Astrocyte of the spinal cord (primary cell): ENCODE results near the gene KLHL22.

Source experiments
- DNase-seq: peaks from one replicate; pipeline ENCODE4 v3.0.0; 2011; ENCODE audit warnings: low read depth, low spot score
- H3K4me3 ChIP-seq: 2 replicates; pipeline ENCODE4 v1.5.1; 2011; ENCODE audit warnings: low read depth, mild to moderate bottlenecking, low read length, moderate library complexity
- in situ Hi-C: cut with HindIII; loops from 2 replicates; pipeline ENCODE4 v1.10.0; 2017; ENCODE audit warnings: low sequenced_read_pairs
- TF ChIP-seq, protein P1 (sequence below): IDR thresholded peaks from 2 replicates; pipeline ENCODE4 v1.5.1; 2012; ENCODE audit warnings: low read depth, mild to moderate bottlenecking, low read length, inconsistent platforms

Gene KLHL22

DNA sequence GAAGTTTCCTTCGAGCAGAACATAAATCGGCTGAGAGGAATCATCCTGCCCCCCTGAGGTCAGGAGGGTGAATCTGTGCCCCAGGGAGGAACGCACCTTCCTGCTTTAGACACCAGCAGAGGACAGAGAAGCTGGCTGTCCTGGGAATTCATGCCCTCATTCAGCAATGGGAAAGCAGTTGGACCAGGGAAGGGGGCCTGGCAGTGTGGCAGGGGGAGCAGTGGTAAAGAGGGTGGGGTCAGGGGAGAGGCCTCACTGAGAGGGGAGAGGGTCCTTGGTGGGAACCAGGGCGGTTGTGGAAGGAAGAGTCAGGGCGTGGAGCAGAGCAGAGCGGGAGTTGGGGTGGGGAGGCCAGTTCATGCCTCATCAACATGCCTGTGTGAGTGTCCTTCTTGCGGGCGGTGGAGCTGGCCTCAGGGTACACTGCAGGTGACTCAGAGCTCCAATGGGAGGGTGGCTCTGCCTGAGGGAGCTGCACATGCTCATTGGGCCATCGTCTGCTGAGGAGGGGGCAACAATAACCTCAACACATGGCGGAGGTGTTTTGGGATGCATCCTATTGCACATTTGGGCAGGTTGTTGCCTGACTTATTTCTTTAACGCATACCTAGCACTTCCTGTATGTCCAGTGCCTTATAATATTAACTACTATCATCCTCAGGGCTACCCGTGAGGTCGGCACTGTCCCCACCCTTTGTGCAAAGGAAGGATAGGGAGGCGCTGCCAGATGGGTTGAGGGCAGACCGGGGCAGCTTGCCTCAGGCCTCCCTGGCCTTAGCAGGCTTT, 35.0 kb upstream of the KLHL22 start:
- DNase-seq, result peak; percentile 72
- H3K4me3 ChIP-seq, result no peak overlapping the region
- TF ChIP-seq, protein P1, sequence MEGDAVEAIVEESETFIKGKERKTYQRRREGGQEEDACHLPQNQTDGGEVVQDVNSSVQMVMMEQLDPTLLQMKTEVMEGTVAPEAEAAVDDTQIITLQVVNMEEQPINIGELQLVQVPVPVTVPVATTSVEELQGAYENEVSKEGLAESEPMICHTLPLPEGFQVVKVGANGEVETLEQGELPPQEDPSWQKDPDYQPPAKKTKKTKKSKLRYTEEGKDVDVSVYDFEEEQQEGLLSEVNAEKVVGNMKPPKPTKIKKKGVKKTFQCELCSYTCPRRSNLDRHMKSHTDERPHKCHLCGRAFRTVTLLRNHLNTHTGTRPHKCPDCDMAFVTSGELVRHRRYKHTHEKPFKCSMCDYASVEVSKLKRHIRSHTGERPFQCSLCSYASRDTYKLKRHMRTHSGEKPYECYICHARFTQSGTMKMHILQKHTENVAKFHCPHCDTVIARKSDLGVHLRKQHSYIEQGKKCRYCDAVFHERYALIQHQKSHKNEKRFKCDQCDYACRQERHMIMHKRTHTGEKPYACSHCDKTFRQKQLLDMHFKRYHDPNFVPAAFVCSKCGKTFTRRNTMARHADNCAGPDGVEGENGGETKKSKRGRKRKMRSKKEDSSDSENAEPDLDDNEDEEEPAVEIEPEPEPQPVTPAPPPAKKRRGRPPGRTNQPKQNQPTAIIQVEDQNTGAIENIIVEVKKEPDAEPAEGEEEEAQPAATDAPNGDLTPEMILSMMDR, result no peak
- in situ Hi-C loops, result no loop called here

DNA sequence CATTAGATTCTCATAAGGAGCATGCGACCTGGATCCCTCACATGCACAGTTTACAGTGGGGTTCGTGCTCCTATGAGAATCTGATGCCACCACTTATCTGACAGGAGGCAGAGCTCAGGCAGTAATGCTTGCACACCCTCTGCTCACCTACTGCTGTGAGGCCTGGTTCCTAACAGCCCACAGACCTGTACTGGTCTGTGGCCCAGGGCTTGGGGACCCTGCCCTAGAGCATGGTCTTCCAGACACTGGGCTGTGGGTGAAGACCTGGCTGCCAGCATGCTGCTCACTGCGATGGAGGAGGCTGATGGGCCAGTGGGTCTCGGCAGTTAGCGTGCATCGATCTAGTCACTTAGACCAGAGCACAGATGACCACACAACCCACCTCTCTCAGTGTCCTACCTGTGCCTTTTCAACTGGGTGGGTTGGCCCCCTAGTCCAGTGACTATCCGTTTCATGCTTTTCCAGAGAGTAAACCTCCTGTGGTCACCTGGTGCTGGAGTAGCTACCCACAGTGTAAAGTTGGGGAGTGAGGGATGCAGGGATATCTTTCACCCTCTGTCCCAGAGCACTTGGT, 32.9 kb upstream of the KLHL22 start:
- no peak overlapping the region for H3K4me3 ChIP-seq
- TF ChIP-seq, protein P1, result no peak
- in situ Hi-C loops, result no loop called here
- DNase-seq, result no peak

DNA sequence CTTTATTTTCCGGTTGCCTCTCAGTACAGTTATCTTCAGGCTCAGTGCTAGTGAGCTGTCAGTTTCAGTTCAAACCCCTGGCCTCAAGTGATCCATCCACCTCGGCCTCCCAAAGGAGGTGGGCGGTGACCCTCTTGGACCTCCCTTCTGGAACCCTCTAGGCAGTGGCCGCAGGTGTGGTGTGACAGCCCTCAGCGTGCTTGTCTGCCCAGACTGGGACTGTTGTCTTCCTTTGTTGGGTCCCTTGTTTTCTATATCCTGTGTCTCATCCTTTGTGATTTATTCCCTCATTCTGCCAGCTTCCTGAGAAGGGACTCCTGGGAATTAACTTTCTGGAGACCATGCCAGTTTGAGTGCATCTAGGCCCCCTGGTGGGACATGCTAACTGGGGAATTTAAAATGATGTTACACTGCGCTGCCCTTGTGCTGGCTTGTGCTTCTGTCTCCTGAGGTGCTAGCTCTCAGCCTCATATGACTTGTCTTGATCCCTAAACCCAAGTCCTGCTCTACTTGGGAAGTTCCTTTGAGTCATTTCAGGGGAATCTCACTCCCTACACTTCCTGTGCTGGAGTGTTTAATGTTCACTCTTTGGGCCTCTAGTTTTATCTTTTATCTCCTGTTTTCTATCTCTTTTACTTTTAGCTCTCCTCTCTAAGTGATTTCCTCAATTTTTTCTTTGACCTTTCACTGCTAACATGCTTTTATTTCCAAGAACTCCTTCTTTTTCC, 31.2 kb upstream of the KLHL22 start:
- TF ChIP-seq, protein P1, result peak; percentile 7
- peak; percentile 70 for DNase-seq
- no peak overlapping the region for H3K4me3 ChIP-seq
- in situ Hi-C loops, result no loop called here

DNA sequence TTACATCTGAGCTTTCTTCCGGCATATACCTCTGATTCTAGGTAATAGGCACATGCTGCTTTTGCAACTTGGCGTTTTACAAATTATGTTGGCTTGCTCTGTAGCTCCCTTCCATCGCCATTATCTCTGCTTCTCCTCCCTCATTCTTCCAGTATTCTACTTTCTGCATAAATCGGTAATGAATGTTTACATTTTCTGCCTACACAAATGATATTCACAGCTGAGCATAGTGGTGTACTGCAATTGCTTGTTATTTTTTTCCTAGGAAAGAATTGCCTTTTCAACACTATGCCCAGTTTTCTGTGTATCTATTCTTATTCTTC, 30.7 kb upstream of the KLHL22 start:
- in situ Hi-C loops, result no loop called here
- no peak for DNase-seq
- no peak overlapping the region for H3K4me3 ChIP-seq

DNA sequence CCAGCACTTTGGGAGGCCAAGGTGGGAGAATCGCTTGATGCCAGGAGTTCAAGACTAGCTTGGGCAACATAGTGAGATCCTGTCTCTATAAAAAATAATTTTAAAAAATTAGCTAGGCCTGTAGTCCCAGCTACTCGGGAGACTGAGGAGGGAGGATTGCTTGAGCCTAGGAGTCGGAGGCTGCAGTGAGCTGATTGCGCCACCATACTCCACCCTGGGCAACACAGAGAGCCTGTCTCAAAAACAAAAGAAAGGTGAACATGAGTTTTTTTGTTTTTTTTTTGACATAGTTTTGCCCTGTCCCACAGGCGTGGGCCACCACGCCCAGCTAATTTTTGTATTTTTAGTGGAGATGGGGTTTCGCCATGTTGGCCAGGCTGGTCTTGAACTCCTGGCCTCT, 29.5 kb upstream of the KLHL22 start:
- no peak overlapping the region for H3K4me3 ChIP-seq
- TF ChIP-seq, protein P1, result no peak
- DNase-seq, result no peak
- in situ Hi-C loops, result no loop called here

More for the DNA sequence above, 30.7 kb upstream of the KLHL22 start:
- TF ChIP-seq, protein P1, result no peak

DNA sequence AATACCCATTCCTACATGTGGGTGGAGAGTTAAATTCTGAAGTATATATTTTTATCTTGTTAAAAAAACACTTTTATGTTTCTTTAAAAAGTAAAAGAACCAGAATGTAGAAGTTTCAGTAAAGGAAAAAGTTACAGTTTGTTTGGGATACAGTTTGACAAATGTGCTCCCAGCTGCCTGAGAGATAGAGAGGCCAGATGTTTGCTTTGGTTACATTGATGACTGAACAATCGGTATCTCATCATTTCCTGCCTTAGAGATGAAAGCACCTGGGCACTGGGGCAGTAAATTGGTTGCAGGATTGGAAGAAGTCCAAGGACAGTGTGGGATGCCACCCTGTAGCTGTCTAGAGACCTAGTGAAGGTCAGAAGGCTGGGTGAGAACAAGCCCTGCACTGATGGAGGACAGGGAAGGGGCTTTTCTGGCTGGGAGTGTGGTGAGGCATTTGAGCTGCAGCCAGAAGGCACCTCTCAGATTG, 28.4 kb upstream of the KLHL22 start:
- in situ Hi-C loops, result no loop called here
- no peak overlapping the region for H3K4me3 ChIP-seq
- TF ChIP-seq, protein P1, result no peak
- DNase-seq, result no peak
